ENCODE data around the gene PHACTR1. TPM values are rescaled to one million over a fixed set of nuclear protein-coding genes. Genes with fewer than 3 reads are reported as not detected.

Gene PHACTR1
- total RNA-seq, 4 donors from 2014 or later = 1.2 to 3.2 (median 1.6) TPM; not detected in 1

- TF ChIP-seq EP300 (IDR thresholded peaks at IDR 0.05; ENCODE audit: low read depth) (no peak), CTCF (IDR thresholded peaks at IDR 0.05) (no peak), POLR2AphosphoS5 (IDR thresholded peaks at IDR 0.05) (no peak), POLR2A (IDR thresholded peaks at IDR 0.05) (no peak)
- H3K4me1 ChIP-seq = no peaks in the 10 kb centered on the region
- intact Hi-C loops (cut with DNase I; ENCODE audit: low total_unique reads) = no loop called here
- 85 to 88% methylated on average over 4 of the region's 4 CpGs for WGBS, 2 donors (ENCODE audit: low coverage in 1 of 2)
- no peak for DNase-seq
- H3K27me3 ChIP-seq = no peaks in the 10 kb centered on the region
- in situ Hi-C loops (cut with MboI; ENCODE audit: low pct_ligation_motif_present in 1 of 4, low pct_unique_long_range_greater_than_20kb in 1 of 4, low sequenced_read_pairs in 3 of 4) = no loop called here
- H3K36me3 ChIP-seq = no peaks in the 10 kb centered on the region
- no peaks in the 10 kb centered on the region for H3K9me3 ChIP-seq
- no peak overlapping the region for H3K4me3 ChIP-seq
- no peak overlapping the region for H3K27ac ChIP-seq
These were observed 85.9 kb downstream of the PHACTR1 start for GRCh38 chr6:12802440-12802839.

GRCh38 chr6:12803486-12803885 is 86.9 kb downstream of the PHACTR1 start:
- in situ Hi-C loops (cut with MboI; ENCODE audit: low pct_ligation_motif_present in 1 of 4, low pct_unique_long_range_greater_than_20kb in 1 of 4, low sequenced_read_pairs in 3 of 4) (no loop called here), intact Hi-C loops (cut with DNase I; ENCODE audit: low total_unique reads) (no loop called here)
- 27 to 41% methylated on average over 3 of the region's 3 CpGs for WGBS, 2 donors (ENCODE audit: low coverage in 1 of 2)
- no peak for DNase-seq
- Histone ChIP-seq H3K27me3 (no peaks in the 10 kb centered on the region), H3K4me1 (no peaks in the 10 kb centered on the region), H3K27ac (no peak overlapping the region), H3K9me3 (no peaks in the 10 kb centered on the region), H3K36me3 (no peaks in the 10 kb centered on the region), H3K4me3 (no peak overlapping the region)
- no peak for TF ChIP-seq POLR2A (IDR thresholded peaks at IDR 0.05)
- no peak for TF ChIP-seq EP300 (IDR thresholded peaks at IDR 0.05; ENCODE audit: low read depth)
- TF ChIP-seq CTCF (IDR thresholded peaks at IDR 0.05) = no peak
- TF ChIP-seq POLR2AphosphoS5 (IDR thresholded peaks at IDR 0.05) = no peak

GRCh38 chr6:12804952-12805645 is 88.5 kb downstream of the PHACTR1 start:
- H3K4me3 ChIP-seq = no peak overlapping the region
- no peaks in the 10 kb centered on the region for H3K27me3 ChIP-seq
- no peaks in the 10 kb centered on the region for H3K36me3 ChIP-seq
- no peaks in the 10 kb centered on the region for H3K4me1 ChIP-seq
- DNase-seq = no peak
- no peaks in the 10 kb centered on the region for H3K9me3 ChIP-seq
- no peak for TF ChIP-seq CTCF (IDR thresholded peaks at IDR 0.05)
- TF ChIP-seq EP300 (IDR thresholded peaks at IDR 0.05; ENCODE audit: low read depth) = no peak
- TF ChIP-seq POLR2AphosphoS5 (IDR thresholded peaks at IDR 0.05) = no peak
- no peak for TF ChIP-seq POLR2A (IDR thresholded peaks at IDR 0.05)
- WGBS, 2 donors (ENCODE audit: low coverage in 1 of 2) = 47 to 64% methylated on average over 7 of the region's 7 CpGs
- intact Hi-C loops (cut with DNase I; ENCODE audit: low total_unique reads) (no loop called here), in situ Hi-C loops (cut with MboI; ENCODE audit: low pct_ligation_motif_present in 1 of 4, low pct_unique_long_range_greater_than_20kb in 1 of 4, low sequenced_read_pairs in 3 of 4) (no loop called here)
- H3K27ac ChIP-seq = no peak overlapping the region

GRCh38 chr6:12806136-12806535 is 89.6 kb downstream of the PHACTR1 start:
- no peak for DNase-seq
- TF ChIP-seq POLR2AphosphoS5 (IDR thresholded peaks at IDR 0.05) (no peak), CTCF (IDR thresholded peaks at IDR 0.05) (no peak), EP300 (IDR thresholded peaks at IDR 0.05; ENCODE audit: low read depth) (no peak), POLR2A (IDR thresholded peaks at IDR 0.05) (no peak)
- WGBS, 2 donors (ENCODE audit: low coverage in 1 of 2) = 68 to 72% methylated on average over 4 of the region's 4 CpGs
- in situ Hi-C loops (cut with MboI; ENCODE audit: low pct_ligation_motif_present in 1 of 4, low pct_unique_long_range_greater_than_20kb in 1 of 4, low sequenced_read_pairs in 3 of 4) (no loop called here), intact Hi-C loops (cut with DNase I; ENCODE audit: low total_unique reads) (no loop called here)
- Histone ChIP-seq H3K4me1 (no peaks in the 10 kb centered on the region), H3K9me3 (no peaks in the 10 kb centered on the region), H3K27me3 (no peaks in the 10 kb centered on the region), H3K36me3 (no peaks in the 10 kb centered on the region), H3K27ac (no peak overlapping the region), H3K4me3 (no peak overlapping the region)
